Neural progenitor cell (in vitro differentiated cells): ENCODE measurements around the gene MRPL19.

ENCODE experiments used
- EZH2 ChIP-seq: fragments of 200-600 bp; sonication (generic); IDR thresholded peaks from 2 replicates; pipeline ENCODE4 v1.6.1; 2017; ENCODE audit warnings: antibody characterized with exemption, mild to moderate bottlenecking, moderate library complexity
- EZH2phosphoT487 ChIP-seq: fragments of 200-600 bp; sonication (generic); IDR thresholded peaks from 2 replicates; pipeline ENCODE4 v1.6.1; 2017; ENCODE audit warnings: antibody characterized with exemption
- TF ChIP-seq, protein P1 (sequence below): fragments of 200-600 bp; sonication (generic); IDR thresholded peaks from 2 replicates; pipeline ENCODE4 v1.5.1; 2017; ENCODE audit warnings: antibody characterized with exemption, mild to moderate bottlenecking

DNA sequence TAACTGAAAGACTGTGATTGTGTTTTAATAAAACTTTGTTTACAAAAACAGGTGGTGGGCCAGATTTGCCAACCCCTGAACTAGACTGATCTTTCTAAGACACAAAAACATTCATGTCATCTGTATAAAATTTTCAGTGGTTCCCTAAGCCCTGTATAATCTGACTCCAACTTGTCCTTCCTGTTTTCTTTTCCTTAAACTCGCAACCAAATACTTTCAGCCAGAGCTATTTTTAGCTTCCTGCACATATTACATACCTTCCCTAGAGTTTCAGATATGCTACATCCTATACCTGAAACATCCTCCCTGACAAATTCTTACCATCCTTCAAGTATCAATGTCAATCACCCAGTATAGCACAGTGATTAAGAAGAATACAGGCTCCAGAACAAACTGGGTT is 59.3 kb downstream of the MRPL19 start:
- TF ChIP-seq, protein P1, sequence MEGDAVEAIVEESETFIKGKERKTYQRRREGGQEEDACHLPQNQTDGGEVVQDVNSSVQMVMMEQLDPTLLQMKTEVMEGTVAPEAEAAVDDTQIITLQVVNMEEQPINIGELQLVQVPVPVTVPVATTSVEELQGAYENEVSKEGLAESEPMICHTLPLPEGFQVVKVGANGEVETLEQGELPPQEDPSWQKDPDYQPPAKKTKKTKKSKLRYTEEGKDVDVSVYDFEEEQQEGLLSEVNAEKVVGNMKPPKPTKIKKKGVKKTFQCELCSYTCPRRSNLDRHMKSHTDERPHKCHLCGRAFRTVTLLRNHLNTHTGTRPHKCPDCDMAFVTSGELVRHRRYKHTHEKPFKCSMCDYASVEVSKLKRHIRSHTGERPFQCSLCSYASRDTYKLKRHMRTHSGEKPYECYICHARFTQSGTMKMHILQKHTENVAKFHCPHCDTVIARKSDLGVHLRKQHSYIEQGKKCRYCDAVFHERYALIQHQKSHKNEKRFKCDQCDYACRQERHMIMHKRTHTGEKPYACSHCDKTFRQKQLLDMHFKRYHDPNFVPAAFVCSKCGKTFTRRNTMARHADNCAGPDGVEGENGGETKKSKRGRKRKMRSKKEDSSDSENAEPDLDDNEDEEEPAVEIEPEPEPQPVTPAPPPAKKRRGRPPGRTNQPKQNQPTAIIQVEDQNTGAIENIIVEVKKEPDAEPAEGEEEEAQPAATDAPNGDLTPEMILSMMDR = no peak
- no peak for TF ChIP-seq EZH2
- no peak for TF ChIP-seq EZH2phosphoT487
